ENCODE results near the gene PDXK.

The PDXK gene

DNA sequence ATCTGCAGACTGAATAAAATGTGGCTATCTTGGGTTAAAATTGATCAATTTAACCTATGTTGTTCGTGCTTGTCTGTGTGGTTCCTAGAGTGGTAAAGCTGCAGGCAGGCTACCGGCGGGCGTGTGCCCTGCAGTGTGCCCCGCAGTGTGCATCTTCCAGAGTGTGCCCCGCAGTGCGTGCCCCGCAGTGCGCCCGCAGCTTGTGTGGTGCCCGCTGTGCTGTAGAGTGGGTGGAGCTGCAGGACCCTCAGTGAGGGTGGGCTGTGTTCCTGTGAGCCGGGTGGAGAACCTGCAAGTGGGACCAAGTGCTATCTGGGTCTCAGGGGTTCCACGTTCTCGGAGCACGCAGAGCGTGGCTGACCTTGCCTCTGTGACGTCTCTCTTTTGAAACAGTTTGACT, 81.2 kb downstream of the PDXK start:
- TF ChIP-seq, protein P1, sequence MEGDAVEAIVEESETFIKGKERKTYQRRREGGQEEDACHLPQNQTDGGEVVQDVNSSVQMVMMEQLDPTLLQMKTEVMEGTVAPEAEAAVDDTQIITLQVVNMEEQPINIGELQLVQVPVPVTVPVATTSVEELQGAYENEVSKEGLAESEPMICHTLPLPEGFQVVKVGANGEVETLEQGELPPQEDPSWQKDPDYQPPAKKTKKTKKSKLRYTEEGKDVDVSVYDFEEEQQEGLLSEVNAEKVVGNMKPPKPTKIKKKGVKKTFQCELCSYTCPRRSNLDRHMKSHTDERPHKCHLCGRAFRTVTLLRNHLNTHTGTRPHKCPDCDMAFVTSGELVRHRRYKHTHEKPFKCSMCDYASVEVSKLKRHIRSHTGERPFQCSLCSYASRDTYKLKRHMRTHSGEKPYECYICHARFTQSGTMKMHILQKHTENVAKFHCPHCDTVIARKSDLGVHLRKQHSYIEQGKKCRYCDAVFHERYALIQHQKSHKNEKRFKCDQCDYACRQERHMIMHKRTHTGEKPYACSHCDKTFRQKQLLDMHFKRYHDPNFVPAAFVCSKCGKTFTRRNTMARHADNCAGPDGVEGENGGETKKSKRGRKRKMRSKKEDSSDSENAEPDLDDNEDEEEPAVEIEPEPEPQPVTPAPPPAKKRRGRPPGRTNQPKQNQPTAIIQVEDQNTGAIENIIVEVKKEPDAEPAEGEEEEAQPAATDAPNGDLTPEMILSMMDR (conservative IDR thresholded peaks at IDR 0.05; ENCODE audit: control insufficient read depth, insufficient read depth, low read depth, low read length) = no peak
- DNase-seq (ENCODE audit: low read depth) = no peak
- H3K4me3 ChIP-seq (ENCODE audit: control insufficient read depth, low read depth, low read length) = no peak overlapping the region

DNA sequence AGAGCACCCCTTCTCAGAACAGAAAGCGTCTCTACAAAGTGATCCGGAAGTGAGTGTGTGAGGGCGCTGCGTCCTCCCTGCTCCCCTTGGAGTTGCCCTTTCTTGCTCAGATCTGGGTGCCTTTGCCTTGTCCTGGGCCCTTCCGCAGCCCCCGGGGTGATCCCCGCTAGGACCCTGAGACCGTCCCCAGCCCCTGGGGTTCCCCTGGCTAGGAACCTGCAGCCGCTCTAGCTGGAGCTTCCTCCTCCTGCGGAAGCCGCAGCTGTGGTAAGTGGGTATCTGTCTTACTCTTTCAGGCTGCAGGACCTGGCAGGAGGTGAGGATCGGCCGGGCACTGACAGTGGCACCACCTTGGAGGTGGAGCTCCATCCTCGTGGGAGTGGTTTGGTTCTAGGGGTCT, 81.6 kb downstream of the PDXK start:
- no peak overlapping the region for H3K4me3 ChIP-seq (ENCODE audit: control insufficient read depth, low read depth, low read length)
- DNase-seq (ENCODE audit: low read depth) = no peak
- TF ChIP-seq, protein P1 (conservative IDR thresholded peaks at IDR 0.05; ENCODE audit: control insufficient read depth, insufficient read depth, low read depth, low read length) = no peak

DNA sequence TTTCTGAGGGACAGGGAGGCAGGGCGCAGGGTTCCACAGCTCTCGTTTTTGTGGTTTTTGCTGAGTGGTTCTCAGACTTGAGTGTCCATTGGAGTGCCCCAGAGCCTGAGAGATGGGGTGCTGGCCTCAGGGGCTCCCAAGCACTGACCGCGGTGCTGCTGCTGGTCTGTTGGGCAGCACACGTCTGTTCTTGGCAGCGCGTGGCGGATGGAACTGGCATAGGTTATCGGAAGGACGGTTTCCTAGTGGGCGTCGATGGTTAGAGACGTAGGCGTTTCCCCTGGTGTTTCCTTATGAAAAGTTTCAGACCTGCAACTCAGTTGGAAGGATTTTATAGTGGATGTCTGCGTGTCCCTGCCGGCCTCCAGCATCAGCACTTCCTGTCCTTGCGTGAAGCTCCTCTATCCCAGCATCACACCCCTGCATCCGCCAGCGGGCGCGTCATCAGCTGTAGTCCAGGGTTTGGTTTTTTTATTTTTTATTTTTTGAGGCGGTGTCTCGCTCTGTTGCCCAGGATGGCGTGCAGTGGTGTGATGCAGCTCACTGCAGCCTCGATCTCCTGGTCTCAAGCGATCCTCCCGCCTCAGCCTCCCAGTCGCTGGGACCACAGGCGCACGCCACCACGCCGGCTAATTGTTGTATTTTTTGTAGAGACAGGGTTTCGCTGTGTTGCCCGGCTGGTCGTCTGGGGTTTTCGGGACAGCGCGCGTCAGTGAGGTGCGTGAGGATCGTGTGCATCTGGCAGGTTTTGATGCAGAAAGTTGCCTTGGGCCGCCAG, 82.3 kb downstream of the PDXK start:
- TF ChIP-seq, protein P1 (conservative IDR thresholded peaks at IDR 0.05; ENCODE audit: control insufficient read depth, insufficient read depth, low read depth, low read length) = no peak
- DNase-seq (ENCODE audit: low read depth) = no peak
- H3K4me3 ChIP-seq (ENCODE audit: control insufficient read depth, low read depth, low read length) = no peak overlapping the region

DNA sequence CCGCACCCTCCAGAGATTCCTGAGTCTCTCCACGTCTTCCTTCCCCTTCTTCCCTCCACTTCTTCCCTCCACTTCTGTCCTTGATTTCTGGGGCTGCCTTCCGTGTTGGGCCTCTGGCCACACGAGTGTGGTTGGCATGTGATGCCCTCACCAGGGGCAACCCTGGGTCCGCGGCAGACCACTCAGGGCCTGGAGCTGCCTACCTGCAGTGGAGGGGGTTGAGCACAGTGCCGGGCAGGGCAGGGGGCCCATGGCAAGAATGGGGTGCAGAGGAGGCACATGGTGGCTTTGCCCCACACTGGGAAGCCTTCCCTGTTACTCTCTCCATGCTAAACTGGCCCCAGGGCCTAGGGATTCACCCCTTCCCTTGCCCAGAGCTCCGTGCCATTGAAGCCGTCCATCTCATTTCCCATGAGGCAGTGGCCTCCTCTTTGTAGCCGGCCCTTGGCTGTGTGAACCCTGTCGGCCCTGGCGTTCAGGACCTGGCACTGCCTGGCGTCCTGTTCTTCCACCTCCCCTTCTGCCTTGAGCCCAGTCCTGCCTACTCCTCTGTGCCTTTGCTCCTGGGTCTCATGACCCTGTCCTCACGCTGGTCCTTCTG, 83.9 kb downstream of the PDXK start:
- no peak for DNase-seq (ENCODE audit: low read depth)
- no peak overlapping the region for H3K4me3 ChIP-seq (ENCODE audit: control insufficient read depth, low read depth, low read length)
- TF ChIP-seq, protein P1 (conservative IDR thresholded peaks at IDR 0.05; ENCODE audit: control insufficient read depth, insufficient read depth, low read depth, low read length) = no peak

DNA sequence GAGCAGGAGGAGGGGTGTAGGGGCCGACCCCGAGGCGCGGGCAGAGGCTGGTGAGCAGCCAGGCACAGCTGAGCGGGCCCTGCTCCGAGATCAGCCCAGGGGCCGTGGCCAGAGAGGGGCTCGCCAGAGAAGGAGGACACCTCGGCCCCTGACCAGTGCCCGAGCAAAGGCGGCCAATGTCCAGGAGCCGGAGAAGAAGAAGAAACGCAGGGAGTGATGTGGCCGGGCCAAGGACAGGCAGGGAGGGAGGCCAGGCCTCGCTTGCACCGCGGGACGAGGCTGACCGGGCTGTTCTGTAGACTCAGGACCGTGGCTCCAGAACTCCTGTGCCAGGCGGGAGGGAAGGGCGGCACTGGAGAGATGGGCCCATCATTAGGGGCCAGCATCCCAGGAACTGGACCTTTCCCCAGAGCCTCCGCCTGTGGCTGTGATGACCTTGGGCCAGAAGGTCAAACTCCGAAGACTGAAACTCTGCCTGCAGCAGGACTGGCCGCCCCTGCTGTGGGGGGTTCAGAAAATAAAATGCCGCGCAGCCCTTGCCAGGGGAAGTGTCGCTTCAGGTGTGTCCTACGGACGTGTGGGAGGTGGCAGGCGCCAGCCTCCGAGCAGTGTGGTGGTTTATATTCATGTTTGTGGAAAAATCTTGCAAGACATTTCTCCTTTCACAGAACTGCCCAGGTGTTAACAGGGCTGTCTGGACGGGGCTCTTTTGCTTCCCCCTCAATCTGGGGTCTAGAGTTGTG, 84.8 kb downstream of the PDXK start:
- DNase-seq (ENCODE audit: low read depth) = no peak
- TF ChIP-seq, protein P1 (conservative IDR thresholded peaks at IDR 0.05; ENCODE audit: control insufficient read depth, insufficient read depth, low read depth, low read length) = no peak
- H3K4me3 ChIP-seq (ENCODE audit: control insufficient read depth, low read depth, low read length) = no peak overlapping the region

DNA sequence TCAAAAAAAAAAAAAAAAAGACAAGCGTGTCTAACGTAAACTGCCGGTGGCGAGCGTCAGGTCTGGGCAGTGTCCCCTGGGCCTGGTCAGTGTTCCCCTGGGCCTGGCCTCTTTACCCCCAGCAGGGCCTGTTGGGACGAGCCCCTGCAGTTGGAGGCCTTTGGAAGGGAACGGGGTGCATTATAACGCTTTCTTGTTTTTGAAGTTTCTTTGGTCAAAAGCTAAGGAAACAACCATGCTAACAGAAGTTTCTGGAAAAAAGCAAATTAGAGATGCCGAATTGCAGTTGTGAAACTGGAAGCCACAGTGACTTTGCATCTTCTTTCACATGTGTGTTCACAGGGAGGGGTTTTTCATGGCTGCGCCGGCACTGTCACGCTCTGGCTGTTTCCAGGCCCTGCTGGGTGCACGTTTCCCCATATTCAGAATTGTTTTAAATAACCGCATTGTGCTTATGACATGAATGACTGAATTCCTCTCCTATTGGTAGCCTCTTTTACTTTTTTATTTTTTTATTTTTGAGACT, 86.4 kb downstream of the PDXK start:
- H3K4me3 ChIP-seq (ENCODE audit: control insufficient read depth, low read depth, low read length) = no peak overlapping the region
- TF ChIP-seq, protein P1 (conservative IDR thresholded peaks at IDR 0.05; ENCODE audit: control insufficient read depth, insufficient read depth, low read depth, low read length) = no peak
- no peak for DNase-seq (ENCODE audit: low read depth)
